HG03175 (cell line): ENCODE results near the gene CCDC12.
A peak's percentile ranks its signal among the peaks of the same experiment; 100 is the strongest.

ENCODE experiments used
- ATAC-seq: cut with Tn5 transposase; IDR thresholded peaks from one replicate; pipeline ENCODE4 v1.9.1; 2021; ENCODE audit warnings: mild to moderate bottlenecking, moderate library complexity; ENCODE audit not compliant: unreplicated experiment

CCDC12 gene

DNA sequence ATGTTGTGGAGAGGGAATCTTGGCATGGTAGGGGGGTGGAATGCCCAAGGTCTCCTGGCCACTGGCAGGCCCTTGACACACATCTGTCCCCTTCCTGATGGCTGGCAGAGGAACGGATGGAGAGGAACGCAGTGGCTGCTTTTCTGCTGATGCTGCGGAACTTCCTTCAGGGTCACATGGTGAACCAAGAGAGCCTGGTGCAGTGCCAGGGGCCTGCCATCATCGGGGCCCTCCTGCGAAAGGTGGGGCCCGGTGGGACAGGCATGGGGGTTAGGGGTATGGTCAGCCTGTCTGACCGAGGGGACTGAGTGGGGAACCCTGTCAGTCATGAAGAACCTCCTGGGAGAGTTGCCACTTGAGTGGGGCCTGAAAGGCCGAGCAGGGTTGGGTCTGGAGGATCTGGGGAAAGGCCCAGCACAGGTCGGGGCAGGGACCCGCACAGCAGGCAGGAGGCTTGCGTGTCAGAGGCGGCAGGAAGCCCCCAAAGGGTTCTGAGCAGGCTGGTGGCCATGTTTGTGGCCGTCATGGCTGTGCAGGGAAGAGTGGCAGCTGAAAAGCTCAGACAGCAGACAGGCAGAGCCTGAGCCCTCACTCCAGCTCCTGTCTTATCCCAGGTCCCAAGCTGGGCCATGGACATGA is 21.0 kb upstream of the CCDC12 start:
- ATAC-seq, result no peak

DNA sequence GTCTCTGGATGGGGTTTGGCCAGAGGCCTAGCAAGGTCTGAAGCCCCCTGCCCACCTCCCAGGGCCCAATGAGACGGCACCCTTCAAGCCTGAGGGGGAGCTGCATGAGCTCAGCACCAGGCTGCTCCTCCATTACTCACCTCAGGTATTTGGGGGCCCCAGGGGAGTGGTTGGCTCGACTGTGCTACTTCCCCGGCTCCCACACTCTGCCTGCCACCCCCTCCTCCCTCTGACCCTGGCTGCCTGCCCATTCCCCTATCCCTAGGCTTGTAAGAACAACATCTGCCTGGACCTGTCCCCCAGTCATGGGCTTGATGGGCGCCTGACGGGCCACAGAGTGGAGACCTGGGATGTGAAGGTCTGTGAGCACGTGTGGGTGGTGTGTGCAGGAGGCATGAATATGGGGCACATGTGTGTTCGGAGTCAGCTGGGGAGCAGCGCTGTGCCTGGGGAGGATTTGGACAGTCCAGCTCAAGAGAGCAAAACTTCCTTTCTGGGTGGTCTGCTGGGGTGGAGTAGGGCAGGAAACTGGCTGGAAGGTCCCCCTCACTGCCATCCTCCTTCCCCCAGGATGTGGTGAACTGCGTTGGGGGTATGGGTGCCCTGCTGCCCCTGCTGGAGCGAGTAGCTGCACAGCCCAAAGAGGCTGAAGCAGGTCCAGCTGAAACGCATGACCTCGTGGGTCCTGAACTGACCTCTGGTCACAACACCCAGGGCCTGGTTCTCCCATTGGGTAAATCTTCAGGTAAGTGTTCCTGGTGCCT is 20.3 kb upstream of the CCDC12 start:
- ATAC-seq, result no peak

DNA sequence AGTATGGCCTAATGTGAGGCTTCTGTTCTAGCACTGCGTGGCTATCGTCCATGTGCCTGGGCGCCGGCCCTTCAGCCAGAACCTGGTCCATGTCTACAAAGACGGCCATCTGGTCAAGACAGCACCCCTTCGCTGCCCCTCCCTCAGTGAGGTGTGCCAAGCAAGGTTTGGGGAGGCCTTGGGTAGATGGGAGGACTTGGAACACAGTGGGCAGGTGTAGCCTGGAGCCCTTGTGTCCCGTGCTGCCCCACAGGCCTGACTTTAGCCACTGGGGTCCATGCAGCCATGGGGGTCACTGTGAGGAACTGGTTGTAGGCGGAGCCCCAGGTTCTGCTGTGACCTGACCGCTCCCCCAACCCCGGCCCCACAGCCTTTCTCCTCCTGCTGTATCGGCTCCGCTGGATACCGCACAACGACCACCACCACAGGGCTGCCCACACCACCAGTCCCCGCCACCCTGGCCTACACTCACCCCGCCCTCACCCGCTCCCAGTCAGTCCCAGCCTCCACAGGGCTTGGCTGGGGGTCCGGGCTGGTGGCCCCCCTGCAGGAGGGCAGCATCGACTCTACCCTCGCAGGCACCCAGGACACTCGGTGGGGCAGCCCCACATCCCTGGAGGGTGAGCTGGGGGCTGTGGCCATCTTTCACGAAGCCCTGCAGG is 19.5 kb upstream of the CCDC12 start:
- ATAC-seq, result no peak

DNA sequence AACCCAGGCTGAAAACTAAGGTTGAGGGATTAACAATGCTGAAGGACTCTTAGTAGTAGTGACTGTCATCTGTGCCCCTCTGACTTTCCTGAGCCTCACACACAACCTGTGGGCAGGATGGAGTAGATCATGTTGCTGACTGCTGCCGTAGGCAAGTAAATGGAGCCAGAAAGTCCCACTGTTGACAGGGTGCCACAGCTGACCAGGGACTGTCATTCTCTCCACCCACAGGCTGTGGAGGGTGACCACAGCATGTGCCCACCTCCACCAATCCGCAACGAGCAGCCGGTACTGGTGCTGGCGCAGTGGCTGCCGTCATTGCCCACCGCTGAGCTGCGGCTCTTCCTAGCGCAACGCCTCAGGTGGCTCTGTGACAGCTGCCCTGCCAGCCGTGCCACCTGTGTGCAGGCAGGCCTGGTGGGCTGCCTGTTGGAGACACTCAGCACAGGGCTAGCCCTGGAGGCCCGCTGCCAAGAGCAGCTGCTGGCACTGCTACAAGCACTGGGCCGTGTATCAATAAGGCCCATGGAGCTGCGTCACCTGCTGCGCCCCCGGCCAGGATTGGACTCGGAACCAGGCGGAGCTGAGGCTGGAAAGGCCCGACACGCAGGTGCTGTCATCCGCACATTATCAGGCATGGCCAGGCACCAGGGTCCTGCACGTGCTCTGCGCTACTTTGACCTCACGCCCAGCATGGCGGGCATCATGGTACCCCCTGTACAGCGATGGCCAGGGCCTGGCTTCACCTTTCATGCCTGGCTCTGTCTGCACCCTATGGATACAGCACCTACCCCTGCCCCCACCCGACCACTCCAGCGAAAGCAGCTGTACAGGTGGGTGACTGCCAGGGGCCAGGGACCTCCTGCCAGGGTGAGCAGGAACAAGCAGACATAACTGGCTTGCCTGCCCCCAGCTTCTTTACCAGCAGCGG is 18.5 kb upstream of the CCDC12 start:
- no peak for ATAC-seq

DNA sequence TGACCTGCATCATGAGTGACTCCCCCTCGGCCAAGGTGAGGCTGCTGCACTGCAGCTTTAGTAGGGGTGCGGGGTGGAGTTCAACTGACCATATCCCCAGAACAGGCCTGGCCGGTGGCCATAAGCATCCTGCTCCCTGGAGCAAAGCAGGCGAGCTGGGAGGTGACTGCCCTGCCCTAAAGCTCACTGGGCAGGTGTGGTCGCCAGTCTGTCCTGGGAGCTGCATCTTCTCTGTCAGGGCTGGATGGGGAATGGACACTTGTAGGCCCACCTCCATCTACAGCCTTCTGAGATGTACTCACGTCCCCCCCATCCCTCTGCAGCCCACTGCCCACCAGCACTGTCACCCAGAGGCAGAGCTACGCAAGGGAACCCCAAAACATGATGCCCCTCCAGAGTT is 17.4 kb upstream of the CCDC12 start:
- no peak for ATAC-seq

DNA sequence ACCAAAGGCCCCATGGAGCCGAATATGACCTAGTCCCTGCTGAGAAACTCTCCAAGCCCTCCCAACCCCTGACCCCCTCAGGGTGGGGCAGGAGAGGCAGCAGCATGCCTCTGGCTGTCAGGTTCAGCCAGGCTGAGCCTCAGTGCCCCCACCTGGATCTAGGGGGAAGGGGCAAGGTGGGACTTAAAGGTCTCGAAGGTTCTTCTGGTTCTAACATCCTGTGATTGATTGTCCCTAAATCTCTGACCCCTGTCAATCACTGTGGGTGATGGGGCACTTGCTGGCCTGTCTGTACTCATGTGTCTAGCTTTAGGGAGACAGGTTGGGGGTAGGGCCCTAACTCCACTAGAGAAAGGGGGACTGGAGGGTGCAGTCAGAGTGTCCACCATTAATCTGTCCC is 16.7 kb upstream of the CCDC12 start:
- no peak for ATAC-seq

DNA sequence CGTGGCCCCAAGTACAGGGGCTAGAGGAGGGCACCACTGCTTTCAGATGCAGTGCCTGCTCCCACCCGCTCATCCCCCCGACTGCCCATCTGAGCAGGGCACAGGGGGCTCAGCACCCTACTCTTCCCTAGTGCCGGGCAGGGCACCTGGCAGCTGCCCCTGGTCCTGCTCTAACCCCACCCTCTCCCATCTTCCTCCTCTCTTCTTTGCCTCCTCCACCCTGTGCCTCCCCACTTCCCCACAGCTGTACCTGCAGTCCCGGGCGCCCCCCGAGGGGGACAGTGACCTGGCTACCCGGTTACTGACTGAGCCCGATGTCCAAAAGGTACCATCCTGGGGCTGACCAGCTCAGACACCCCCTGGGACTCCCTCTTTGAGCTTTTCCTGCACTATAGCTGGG is 15.7 kb upstream of the CCDC12 start:
- no peak for ATAC-seq

DNA sequence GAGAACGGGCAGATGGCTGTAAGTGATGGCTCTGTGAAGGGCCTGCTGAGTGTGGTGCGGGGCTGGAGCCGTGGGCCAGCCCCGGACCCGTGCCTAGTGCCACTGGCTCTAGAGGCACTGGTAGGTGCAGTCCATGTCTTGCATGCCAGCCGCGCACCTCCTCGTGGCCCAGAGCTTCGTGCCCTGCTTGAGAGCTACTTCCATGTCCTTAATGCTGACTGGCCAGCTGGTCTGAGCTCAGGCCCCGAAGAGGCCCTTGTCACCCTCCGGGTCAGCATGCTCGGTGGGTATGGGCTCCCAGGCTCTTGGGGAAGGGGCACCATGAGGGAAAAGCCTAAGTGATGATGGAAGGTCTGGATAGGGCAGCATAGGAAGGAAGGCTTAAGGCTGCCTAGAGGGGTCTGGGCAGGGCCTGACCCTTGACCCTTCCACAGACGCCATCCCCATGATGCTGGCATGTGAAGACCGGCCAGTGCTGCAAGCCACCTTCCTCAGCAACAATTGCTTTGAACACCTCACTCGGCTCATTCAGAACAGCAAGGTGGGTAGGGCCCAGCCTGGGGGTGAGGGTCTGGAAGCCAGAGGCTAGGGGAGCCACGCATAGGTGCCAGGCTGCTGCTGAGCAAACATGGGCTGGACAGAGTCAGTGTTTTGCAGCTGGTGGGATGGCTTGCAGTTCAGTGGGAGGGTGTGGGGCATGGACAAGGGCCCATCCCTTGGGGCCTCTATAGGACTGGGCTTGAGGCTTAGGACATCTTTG is 15.0 kb upstream of the CCDC12 start:
- ATAC-seq, result no peak

DNA sequence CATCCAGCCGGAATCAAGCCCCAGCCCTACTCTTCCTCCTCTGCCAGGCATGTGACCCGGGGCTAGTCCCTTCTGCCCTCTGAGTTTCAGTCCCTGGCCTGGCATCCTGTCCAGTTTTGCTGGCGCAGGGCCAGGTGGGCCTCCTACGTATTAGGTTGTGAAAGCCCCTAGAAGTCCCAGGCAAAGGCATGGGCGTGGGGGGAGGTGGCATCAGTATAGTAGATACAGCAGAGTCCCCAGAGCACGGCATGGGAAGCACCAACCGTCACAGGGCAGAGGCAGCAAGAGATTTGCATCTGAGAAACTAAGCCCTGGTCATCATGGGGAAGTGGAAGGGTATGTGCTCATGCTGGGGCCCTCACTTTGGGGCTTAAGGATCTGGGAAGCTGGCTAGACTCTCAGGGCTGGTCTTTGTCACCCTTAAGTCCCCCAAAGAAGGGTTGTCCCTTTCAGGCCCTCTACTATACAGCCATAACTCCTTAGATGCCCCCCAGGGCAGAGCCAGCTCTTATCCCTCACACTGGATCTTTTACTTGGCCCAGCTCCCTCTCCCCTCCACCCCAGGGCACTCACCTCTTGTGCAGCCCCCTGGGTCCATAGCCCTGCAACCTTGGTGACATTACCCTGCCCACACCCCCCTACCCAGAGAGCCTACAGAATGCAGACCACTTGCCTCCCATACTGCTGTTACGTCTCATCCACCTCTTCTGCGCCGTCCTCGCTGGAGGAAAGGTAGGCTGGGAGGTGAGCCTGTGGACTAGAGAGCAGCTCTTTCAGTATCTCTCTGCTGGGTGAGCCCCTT is 14.2 kb upstream of the CCDC12 start:
- ATAC-seq, result no peak

DNA sequence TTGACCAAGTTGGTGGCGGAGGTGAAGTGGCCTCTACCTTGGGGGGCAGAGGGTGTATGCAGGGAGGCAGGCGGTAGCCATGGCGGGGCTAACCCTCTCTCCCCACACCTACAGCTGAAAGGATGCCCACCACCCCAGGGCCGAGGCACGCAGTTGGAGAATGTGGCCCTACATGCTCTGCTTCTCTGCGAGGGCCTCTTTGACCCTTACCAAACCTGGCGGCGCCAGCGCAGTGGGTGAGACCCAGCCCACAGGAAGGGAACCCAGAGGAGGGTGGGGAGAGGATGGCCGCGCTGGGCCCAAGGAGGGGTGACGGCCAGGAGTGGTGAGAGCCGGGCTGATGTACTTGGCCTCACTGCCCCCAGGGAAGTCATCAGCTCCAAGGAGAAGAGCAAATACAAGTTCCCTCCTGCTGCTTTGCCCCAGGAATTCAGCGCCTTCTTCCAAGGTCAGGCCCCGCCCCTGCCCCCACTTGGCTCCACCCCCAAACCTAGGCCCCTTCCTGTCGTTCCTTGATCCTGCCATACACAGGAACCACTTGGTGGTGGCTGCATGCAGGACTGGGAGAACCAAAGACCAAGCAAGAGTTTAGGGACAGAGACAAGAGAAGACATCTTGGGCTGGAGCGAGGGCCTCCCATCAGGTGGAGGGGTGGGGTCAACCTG is 12.7 kb upstream of the CCDC12 start:
- ATAC-seq, result no peak

DNA sequence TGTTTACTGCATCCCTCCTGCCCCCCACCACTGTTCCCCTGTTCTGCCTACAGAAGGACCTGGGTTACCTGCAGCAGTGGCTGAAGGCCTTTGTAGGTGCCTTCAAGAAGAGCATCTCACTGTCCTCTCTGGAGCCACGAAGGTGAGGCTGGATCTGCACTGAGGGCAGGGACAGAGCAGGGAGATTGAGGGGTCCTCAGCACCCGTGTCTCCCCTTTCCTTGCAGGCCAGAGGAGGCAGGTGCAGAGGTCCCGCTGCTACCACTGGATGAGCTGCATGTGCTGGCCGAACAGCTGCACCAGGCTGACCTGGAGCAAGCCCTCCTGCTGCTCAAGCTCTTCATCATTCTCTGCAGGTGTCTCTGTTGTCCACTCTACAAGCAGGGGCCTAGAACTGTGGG is 12.1 kb upstream of the CCDC12 start:
- ATAC-seq, result no peak

DNA sequence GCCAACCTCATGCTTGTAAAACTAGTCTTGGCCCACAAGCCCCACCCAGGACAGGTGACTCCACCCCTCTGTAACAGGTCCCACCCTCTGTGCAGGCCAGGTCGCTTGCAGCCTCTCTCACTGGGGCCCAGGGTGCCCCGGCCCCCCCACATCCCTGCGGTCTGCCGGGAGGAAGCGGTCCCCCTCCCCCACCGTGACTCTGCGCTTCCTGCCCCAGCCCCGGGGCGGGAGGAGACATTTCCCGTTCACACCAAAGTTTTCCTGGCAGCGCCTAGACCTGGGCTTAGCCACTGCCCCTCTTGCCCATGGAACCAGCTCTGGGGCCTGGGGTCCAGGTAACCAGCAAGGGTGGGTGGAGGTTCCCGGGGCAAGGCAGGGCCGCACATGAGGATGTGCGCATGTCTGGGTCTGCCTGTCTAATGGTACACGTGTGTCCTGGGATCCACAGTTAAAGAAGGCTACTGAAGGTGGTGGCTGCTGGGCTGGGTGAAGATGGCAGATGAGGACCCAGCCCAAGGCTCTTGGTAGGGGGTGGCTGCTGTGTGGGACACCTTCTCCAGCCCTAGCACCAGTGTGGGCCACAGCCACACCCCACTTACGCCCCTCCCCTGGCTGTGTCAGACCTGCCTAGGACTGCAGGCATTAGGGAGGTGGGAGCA is 11.3 kb upstream of the CCDC12 start:
- peak; percentile 83 for ATAC-seq

DNA sequence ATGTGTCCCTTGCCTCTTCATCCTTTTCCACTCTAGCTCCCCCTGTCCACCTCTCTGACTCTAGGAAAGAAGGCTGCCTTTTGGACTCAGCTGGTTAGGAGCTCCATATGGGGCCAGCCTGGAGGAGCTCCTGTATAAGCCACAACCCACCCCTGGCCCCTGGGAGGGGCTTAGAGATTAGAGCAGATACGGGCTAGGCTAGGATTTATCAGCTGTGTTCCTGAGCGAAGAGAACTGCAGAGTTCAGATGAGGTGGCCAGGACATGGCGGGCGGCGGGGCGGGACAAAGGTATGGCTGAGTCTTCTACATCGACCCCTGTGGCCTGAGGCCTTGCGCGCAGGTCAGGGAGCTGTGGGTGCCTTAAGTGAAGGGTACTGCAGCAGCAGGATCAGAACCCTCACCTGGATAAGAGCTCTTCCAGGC is 10.8 kb upstream of the CCDC12 start:
- no peak for ATAC-seq

DNA sequence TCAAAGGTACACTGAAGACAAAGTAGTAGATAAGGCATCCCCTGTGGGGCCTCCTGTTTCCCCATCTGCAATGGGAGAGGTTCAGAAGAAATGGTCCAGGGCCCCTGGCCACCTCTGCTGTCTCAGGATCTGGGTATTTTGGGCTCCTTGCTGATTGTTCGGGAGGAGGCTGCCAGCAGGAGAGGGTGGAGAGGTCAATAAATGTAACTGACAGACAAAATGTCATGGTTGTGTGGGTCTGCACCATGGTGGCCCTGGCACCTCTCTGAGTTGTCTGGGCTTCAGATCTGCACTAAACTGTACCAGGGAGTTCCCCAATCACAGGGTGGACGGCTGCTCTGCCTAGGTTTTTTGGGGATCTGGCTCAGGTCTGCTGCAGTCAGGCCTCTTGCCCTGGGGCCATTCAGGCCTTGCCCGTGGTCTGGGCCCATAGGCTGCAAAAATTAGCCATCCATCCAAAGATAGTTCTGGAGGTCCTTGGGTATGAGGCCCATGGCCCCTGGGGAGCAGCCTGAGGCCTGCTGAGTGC is 10.3 kb upstream of the CCDC12 start:
- no peak for ATAC-seq

DNA sequence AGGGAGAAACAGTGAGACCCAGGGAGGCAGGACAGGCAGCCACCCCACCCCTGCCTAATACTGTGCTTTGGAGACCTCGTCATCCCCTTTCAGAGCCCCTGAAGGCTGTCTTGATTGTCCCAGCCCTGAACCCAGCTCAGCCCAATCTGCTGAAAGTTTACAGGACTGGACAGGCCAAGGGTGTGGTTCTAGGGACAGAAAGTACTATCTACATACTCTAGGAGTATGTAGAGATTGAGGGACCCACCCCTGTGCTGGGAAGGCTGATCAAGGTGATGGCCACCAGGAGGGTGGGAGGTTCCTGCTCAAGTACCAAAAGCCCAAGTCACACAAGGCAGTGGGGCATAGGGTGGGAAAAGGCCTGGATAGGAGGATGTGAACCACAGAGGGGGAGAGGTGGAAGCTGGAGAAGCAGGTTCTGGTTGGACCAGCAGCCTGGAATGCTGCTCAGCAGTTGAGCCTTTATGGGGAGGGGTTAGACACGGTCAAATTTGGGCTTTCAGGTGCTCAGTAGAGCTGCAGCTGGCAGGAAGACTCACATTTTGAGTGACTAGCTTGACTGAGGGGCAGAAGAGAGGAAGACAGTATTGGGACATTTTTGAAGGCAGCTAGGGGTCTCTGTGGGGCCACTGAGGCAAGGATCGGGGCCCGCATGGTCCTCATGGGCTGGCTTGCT is 9.6 kb upstream of the CCDC12 start:
- no peak for ATAC-seq

DNA sequence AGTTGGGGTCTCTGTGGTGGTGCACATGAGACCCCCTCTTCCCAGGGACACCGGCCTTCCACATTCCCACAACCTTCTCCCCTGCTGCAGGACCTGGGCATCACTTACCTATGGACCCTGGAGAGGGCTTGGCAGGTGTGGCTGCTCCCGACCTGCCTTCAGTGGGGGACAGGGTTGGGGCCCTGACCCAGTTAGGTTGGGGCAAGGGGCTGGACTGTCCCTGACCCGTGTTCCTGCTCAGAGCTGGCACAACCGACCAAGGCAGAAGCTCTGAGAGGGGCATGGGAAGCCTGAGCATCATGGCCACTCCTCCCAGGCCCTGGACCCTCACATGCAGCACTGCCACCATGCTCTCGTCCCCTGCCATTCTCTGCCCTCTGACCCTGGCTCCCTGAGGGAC is 9.0 kb upstream of the CCDC12 start:
- no peak for ATAC-seq

DNA sequence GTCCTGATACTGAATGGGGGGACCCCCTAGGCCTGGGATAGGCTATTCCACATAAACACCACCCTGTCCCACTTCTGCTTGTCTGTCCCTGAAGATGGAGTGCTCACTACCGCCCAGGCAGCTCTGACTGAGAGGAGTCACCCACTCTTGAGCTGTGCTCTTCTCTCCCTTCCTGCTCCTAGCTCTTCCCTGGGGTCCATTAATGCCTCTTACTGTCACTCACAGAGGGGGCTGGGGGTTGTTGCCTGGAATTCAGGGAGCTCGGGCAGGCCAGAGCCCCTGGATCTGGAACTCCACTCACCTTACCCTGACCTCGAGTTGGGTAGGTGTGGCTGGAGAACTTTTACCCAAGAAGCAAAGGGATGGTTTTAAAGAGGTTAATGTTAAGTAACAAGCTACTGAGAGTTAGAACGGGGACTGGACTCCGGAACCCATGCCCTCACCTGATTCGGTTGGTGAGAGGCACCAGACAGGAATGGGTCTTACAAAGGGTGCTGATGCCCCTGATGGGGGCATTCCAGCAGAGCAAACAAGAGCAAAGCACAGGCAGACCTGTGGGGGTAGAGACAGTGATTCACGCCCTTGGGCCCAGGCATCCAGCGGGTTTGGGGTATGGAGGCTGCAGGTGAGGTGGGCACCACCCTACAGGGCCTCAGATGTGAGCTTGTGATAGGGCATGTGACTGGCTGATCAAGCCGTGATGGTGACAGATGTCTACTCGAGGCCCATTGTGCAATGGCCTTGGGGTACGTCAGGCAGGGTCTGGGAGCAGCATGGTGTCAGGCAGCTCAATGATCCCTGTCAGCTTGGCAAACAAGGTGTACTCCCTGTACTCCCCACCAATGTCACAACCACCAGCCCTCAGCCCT is 8.3 kb upstream of the CCDC12 start:
- ATAC-seq, result no peak
